Glutamatergic neuron (in vitro differentiated cells): ENCODE results near the gene TFRC. TPM values are rescaled to one million over a fixed set of nuclear protein-coding genes. Genes with fewer than 3 reads are reported as not detected.

Experiments used
- DNase-seq: peaks from one replicate; pipeline ENCODE4 v3.0.0; 2022
- H3K27ac Mint-ChIP-seq: one replicate; pipeline ENCODE4 v1.8.0; 2020; ENCODE audit warnings: mild to moderate bottlenecking, mixed read lengths, inconsistent platforms; ENCODE audit not compliant: unreplicated experiment
- H3K27me3 Mint-ChIP-seq: one replicate; pipeline ENCODE4 v1.8.0; 2020; ENCODE audit warnings: mild to moderate bottlenecking, moderate library complexity, mixed read lengths, inconsistent platforms; ENCODE audit not compliant: unreplicated experiment
- H3K36me3 Mint-ChIP-seq: one replicate; pipeline ENCODE4 v1.8.0; 2020; ENCODE audit warnings: mild to moderate bottlenecking, mixed read lengths, inconsistent platforms; ENCODE audit not compliant: unreplicated experiment
- H3K4me1 Mint-ChIP-seq: one replicate; pipeline ENCODE4 v1.8.0; 2020; ENCODE audit warnings: mild to moderate bottlenecking, low read depth, mixed read lengths, inconsistent platforms; ENCODE audit not compliant: unreplicated experiment
- H3K4me3 Mint-ChIP-seq: one replicate; pipeline ENCODE4 v1.8.0; 2020; ENCODE audit warnings: mild to moderate bottlenecking, mixed read lengths, inconsistent platforms; ENCODE audit not compliant: unreplicated experiment
- H3K9me3 Mint-ChIP-seq: one replicate; pipeline ENCODE4 v1.8.0; 2020; ENCODE audit warnings: mild to moderate bottlenecking, moderate library complexity, mixed read lengths, inconsistent platforms; ENCODE audit not compliant: unreplicated experiment
- CTCF ChIP-seq: fragments of 200-600 bp; sonication (generic); IDR thresholded peaks from one replicate; pipeline ENCODE4 v1.5.0; 2021; ENCODE audit not compliant: partially characterized antibody, unreplicated experiment
- total RNA-seq: library from RNA; stranded (reverse); fragmentation: NEBNext Ultra II Directional; extraction: Animal tissue kit (Norgen Biotek cat#: 25700); gene quantifications from one replicate; pipeline ENCODE4 v1.2.1, GENCODE V29; 2021; ENCODE audit not compliant: unreplicated experiment

Gene TFRC
- total RNA-seq, 1 donor from 2014 or later: 35.8 TPM

- H3K27me3 Mint-ChIP-seq: peaks cover 3% of the 10 kb centered on the region
- no peaks in the 10 kb centered on the region for H3K9me3 Mint-ChIP-seq
- no peak overlapping the region for H3K4me3 Mint-ChIP-seq
- H3K36me3 Mint-ChIP-seq: no peaks in the 10 kb centered on the region
- H3K27ac Mint-ChIP-seq: no peak overlapping the region
- DNase-seq: no peak
- no peaks in the 10 kb centered on the region for H3K4me1 Mint-ChIP-seq
- TF ChIP-seq CTCF: no peak
Measured at GRCh38 chr3:196097373-196098154, 15.7 kb upstream of the TFRC start.

GRCh38 chr3:196096382-196096953 is 14.6 kb upstream of the TFRC start:
- H3K36me3 Mint-ChIP-seq: no peaks in the 10 kb centered on the region
- no peaks in the 10 kb centered on the region for H3K9me3 Mint-ChIP-seq
- no peak for DNase-seq
- H3K4me3 Mint-ChIP-seq: no peak overlapping the region
- no peaks in the 10 kb centered on the region for H3K4me1 Mint-ChIP-seq
- peaks cover 3% of the 10 kb centered on the region for H3K27me3 Mint-ChIP-seq
- no peak for TF ChIP-seq CTCF
- H3K27ac Mint-ChIP-seq: no peak overlapping the region

GRCh38 chr3:196093317-196094111 is 11.6 kb upstream of the TFRC start:
- DNase-seq: no peak
- Mint-ChIP-seq H3K36me3 (no peaks in the 10 kb centered on the region), H3K4me3 (no peak overlapping the region), H3K9me3 (peaks cover 1% of the 10 kb centered on the region), H3K27ac (no peak overlapping the region), H3K4me1 (no peaks in the 10 kb centered on the region), H3K27me3 (peaks cover 4% of the 10 kb centered on the region)
- TF ChIP-seq CTCF: no peak

- no peaks in the 10 kb centered on the region for H3K4me1 Mint-ChIP-seq
- H3K27ac Mint-ChIP-seq: no peak overlapping the region
- no peak overlapping the region for H3K4me3 Mint-ChIP-seq
- peaks cover 3% of the 10 kb centered on the region for H3K27me3 Mint-ChIP-seq
- DNase-seq: no peak
- TF ChIP-seq CTCF: no peak
- no peaks in the 10 kb centered on the region for H3K36me3 Mint-ChIP-seq
- H3K9me3 Mint-ChIP-seq: peaks cover 1% of the 10 kb centered on the region
Measured at GRCh38 chr3:196087906-196088305, 6.0 kb upstream of the TFRC start.

GRCh38 chr3:196082619-196082971 is 705 bp upstream of the TFRC start:
- no peak for TF ChIP-seq CTCF
- peaks cover 9% of the 10 kb centered on the region for H3K9me3 Mint-ChIP-seq
- H3K4me3 Mint-ChIP-seq: peak overlapping the region; percentile 99
- no peaks in the 10 kb centered on the region for H3K36me3 Mint-ChIP-seq
- H3K4me1 Mint-ChIP-seq: peaks cover 6% of the 10 kb centered on the region
- peaks cover 2% of the 10 kb centered on the region for H3K27me3 Mint-ChIP-seq
- DNase-seq: no peak
- peak overlapping the region; percentile 90 for H3K27ac Mint-ChIP-seq
